WERI-Rb-1 (cell line): ENCODE data around the gene LSG1.

ENCODE experiments used
- DNase-seq: peaks from one replicate; pipeline ENCODE4 v3.0.0-alpha.2; 2020
- H3K27ac ChIP-seq: fragments of 250-450 bp; sonication (Bioruptor Pico); 2 replicates; pipeline ENCODE4 v1.5.1; 2020; ENCODE audit warnings: mild to moderate bottlenecking, moderate library complexity
- H3K27me3 ChIP-seq: fragments of 250-450 bp; sonication (Bioruptor Pico); 2 replicates; pipeline ENCODE4 v1.5.1; 2021; ENCODE audit warnings: mild to moderate bottlenecking, low read depth, moderate library complexity; ENCODE audit not compliant: insufficient read depth, severe bottlenecking
- H3K36me3 ChIP-seq: fragments of 250-450 bp; sonication (Bioruptor Pico); 2 replicates; pipeline ENCODE4 v1.5.1; 2020; ENCODE audit warnings: mild to moderate bottlenecking, moderate library complexity
- H3K4me3 ChIP-seq: 2 replicates; pipeline ENCODE4 v1.5.1; 2011; ENCODE audit warnings: low read depth, mild to moderate bottlenecking, control low read depth, low read length
- H3K9me3 ChIP-seq: fragments of 250-450 bp; sonication (Bioruptor Pico); 2 replicates; pipeline ENCODE4 v1.5.1; 2021; ENCODE audit warnings: mild to moderate bottlenecking, moderate library complexity; ENCODE audit not compliant: severe bottlenecking
- TF ChIP-seq, protein P1 (sequence below): IDR thresholded peaks from 2 replicates; pipeline ENCODE4 v1.5.1; 2011; ENCODE audit warnings: low read depth, mild to moderate bottlenecking, control low read depth, inconsistent platforms, low read length

LSG1 gene

DNA sequence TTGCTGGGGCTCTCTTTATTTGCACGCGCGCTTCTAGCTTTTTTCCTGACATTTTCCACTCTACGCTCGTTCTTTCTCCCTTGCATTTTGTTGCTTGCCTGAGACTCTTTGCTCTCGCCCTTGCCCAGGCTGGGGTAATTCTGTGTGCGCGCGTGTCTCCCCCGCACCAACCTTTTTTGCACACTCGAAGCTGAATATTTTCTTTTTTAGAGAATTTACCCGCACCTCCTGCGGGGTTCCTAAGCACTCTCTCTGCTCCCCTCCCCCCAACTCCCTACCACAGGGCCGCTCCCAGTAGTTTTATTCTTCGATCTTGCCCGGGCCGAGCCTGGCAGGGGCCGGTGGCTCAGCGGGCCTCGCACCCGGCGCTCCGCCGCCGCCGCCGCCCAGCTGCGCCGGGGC lies 14.4 kb upstream of the LSG1 start:
- no peaks in the 10 kb centered on the region for H3K9me3 ChIP-seq
- no peaks in the 10 kb centered on the region for H3K27me3 ChIP-seq
- H3K36me3 ChIP-seq = peaks cover 4% of the 10 kb centered on the region; the same call in 1 of the 2 replicates
- peak overlapping the region; percentile 46 for H3K4me3 ChIP-seq
- no peak overlapping the region; the same call in 1 of the 2 replicates for H3K27ac ChIP-seq
- no peak for DNase-seq
- TF ChIP-seq, protein P1, sequence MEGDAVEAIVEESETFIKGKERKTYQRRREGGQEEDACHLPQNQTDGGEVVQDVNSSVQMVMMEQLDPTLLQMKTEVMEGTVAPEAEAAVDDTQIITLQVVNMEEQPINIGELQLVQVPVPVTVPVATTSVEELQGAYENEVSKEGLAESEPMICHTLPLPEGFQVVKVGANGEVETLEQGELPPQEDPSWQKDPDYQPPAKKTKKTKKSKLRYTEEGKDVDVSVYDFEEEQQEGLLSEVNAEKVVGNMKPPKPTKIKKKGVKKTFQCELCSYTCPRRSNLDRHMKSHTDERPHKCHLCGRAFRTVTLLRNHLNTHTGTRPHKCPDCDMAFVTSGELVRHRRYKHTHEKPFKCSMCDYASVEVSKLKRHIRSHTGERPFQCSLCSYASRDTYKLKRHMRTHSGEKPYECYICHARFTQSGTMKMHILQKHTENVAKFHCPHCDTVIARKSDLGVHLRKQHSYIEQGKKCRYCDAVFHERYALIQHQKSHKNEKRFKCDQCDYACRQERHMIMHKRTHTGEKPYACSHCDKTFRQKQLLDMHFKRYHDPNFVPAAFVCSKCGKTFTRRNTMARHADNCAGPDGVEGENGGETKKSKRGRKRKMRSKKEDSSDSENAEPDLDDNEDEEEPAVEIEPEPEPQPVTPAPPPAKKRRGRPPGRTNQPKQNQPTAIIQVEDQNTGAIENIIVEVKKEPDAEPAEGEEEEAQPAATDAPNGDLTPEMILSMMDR = no peak

DNA sequence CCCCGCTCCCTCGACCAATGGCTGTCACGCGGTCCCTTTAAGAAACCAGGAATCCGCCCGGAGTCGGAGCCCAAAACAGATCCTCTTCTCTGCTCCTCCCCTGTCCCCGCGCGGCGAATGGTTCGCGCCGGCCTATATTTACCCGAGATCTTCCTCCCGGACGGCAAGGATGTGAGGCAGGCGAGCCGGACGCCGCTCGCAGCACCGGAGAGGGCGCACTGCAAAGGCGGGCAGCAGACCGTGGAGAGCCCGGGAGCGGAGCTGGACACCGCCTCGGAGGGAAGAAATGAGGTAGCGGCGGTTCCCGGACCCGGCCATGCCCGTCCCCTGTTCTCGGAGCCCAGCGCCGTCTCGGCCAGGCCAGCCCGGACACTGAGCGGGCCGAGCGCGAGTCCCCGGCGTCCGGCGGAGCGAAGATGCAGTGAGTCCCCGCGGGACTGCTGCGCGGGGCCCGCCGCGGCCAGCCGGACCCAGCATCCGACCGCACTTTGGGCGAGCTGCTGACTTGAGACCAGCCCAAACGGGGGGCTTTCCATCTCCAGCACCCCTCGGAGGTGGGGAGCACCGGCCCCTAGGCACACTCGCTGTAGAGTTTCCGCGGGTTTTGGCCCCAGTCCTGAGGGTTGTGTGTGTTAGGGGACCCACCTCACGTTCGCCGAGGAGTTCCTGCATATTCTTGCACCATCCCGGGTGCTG lies 13.9 kb upstream of the LSG1 start, which contains the start of gene FAM43A:
Gene FAM43A, plus strand, starts transcription at position 166 of the 696 bp plus-strand sequence. CDS start 944 bp downstream, outside the sequence.
- Histone ChIP-seq H3K27me3 (no peaks in the 10 kb centered on the region), H3K27ac (peak within 1 kb of the TSS; percentile 50; the same call in 1 of the 2 replicates), H3K4me3 (peak within 1 kb of the TSS; percentile 46), H3K9me3 (no peaks in the 10 kb centered on the region), H3K36me3 (peaks cover 4% of the 10 kb centered on the region; the same call in 1 of the 2 replicates)
- DNase-seq = peak; percentile 84
- TF ChIP-seq, protein P1 = no peak

DNA sequence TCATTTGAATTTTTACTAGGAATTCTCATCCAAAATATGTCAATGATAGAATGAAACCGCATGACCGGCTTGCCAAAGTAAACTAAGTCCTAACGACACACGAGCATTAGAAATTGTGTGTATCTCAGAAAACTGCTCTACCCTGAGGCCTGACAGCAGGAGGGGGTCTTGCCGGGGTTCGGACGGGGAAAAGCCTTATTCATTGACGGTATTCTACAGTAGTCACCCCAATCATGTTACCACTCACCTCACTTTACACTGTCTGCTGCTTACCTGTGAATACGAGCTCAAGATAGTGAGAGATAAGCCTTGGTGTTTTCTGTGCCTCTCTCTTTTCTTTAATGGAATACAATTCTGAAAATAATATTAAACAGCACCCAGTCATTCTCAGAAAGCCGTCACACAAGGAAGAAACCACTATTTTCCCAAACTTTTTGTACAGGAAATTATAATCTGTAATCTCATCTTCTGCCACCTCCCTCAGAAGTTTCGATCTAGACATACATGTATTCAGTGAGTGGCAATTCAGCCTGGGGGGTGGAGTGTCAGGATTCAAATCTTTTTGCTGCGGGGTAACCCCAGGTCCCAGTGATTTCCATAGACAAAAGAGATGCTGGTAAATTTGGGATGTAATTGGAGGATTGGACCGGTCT lies 13.2 kb upstream of the LSG1 start:
- H3K4me3 ChIP-seq = peak overlapping the region; percentile 46
- H3K27ac ChIP-seq = no peak overlapping the region; the same call in 1 of the 2 replicates
- no peaks in the 10 kb centered on the region for H3K27me3 ChIP-seq
- H3K36me3 ChIP-seq = peaks cover 4% of the 10 kb centered on the region; the same call in 1 of the 2 replicates
- TF ChIP-seq, protein P1 = no peak
- no peak for DNase-seq
- H3K9me3 ChIP-seq = no peaks in the 10 kb centered on the region

DNA sequence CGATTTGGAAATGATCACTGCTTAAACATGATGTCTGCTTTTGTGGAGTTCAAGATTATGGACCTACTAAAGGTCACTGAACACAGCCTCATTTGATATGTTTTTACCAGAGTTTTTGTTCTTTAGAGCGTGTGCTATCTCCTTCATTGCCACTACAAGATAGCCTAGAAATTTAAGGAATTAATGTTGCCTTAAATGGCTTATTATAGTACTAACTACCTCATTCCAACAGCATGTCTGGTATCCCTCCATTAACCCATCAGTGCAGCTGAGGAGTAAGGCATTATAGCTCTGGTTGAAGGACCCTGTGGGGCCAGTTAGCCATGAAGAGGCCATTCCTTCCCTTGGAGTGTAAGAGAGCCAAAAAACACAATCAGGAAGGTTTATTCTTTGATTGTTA lies 11.4 kb upstream of the LSG1 start:
- Histone ChIP-seq H3K36me3 (peaks cover 4% of the 10 kb centered on the region; the same call in 1 of the 2 replicates), H3K27me3 (no peaks in the 10 kb centered on the region), H3K4me3 (no peak overlapping the region), H3K9me3 (no peaks in the 10 kb centered on the region), H3K27ac (no peak overlapping the region)
- no peak for DNase-seq
- TF ChIP-seq, protein P1 = no peak

DNA sequence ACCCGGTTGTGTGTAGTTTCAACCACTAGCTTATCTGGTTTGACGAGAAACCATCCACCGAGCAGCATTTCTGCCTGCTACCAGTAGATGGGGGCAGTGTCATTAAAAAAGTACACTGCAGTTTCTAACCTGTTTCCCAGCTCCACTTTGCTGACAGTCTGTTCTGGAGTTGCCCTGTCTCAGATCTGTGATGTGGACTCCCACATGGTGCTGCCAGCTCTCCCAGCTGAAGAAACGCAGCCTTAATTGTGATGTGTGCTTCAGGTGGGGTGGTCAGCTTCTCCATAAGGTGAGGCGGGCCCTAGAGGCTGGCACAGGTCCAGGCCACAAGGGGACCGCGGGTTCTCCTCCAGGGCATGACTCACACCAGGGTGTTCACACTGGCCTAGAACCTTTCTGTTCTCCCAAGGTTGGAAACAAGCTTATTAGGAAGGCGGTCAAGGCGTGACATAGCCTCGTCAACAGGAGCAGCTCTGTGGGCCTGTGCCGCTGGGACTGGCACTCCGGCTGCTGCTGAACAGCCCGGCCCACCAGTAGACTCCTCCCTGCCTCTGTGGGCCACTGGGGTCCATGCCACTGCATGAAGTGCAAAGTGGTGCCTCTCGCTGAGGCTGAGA lies 10.8 kb upstream of the LSG1 start:
- DNase-seq = peak; percentile 59
- Histone ChIP-seq H3K27ac (no peak overlapping the region), H3K36me3 (peaks cover 4% of the 10 kb centered on the region; the same call in 1 of the 2 replicates), H3K4me3 (no peak overlapping the region), H3K9me3 (no peaks in the 10 kb centered on the region), H3K27me3 (no peaks in the 10 kb centered on the region)
- TF ChIP-seq, protein P1 = peak; percentile 67
